HG03432 (cell line): ENCODE measurements around the gene KCNN4.

Experiments
- ATAC-seq: cut with Tn5 transposase; IDR thresholded peaks from one replicate; pipeline ENCODE4 v1.9.1; 2021; ENCODE audit warnings: mild to moderate bottlenecking, moderate library complexity; ENCODE audit not compliant: unreplicated experiment

KCNN4 gene

GRCh38 chr19:43799502-43800142, 18.8 kb upstream of the KCNN4 start:
- ATAC-seq = no peak

- ATAC-seq = no peak
Observed at GRCh38 chr19:43798546-43799409, 18.0 kb upstream of the KCNN4 start.

- ATAC-seq = no peak
Observed at GRCh38 chr19:43798026-43798545, 17.3 kb upstream of the KCNN4 start.

GRCh38 chr19:43797556-43797955, 16.8 kb upstream of the KCNN4 start:
- ATAC-seq = no peak

DNA sequence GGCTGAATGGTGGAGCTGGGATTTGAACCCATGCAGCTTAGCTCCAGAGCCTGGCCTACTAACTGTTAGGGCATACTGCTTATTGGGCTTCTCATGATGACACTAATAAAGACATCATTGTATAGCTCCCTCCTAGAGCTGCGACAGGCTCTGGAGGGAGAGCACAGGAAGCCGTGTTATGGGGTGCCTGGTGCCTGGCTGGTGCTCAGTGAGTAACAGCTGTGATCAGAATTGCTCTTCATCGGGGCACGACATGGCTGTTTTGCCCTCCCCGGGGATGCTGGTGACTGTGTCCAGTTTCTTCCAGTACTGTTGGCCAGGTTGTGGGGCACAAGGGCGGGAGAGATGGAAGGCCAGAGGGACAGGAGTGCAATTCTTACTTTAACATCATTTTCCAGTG, 16.3 kb upstream of the KCNN4 start:
- ATAC-seq = no peak

DNA sequence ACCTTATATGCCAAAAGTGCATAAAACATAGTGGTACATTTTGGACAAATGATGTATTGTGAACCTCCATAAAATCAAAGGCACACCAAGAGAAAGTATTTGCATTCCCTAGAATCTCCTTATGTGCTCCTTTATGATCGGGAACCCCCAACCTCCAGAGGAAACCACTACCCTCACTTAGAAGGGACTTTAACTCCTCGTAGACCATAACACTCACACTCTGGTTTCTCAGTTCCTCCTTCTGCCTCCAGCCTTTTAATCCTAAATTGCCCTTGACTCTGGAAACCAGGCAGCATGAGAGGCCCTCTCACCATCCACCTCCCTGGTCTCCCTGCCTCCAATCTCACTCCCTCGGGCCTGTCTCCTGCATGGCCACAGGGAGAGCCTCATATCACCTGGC, 9.8 kb upstream of the KCNN4 start:
- ATAC-seq = no peak

DNA sequence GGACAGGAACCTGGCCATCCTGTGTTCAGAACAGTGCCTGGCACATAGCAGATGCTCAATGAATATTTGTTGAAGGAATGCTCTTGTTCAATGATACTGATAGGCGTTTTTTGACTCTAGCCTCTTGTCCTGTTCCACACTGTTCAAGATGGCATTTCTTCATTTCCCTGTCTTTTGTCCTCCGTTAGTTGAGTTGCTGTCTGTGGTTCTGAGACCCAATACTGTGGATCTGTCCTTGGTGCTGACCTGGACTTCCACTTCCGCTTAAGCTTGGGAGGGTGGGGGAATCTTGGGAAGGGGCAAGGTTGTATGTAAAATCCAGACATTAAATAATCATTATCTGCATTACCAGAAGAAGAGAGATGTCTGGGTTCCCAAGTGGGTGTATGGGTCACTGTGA, 8.3 kb upstream of the KCNN4 start:
- no peak for ATAC-seq

- no peak for ATAC-seq
Observed at GRCh38 chr19:43786665-43787064, 5.9 kb upstream of the KCNN4 start.

- peak; percentile 38 for ATAC-seq
Observed at GRCh38 chr19:43784981-43785808, 4.4 kb upstream of the KCNN4 start.

DNA sequence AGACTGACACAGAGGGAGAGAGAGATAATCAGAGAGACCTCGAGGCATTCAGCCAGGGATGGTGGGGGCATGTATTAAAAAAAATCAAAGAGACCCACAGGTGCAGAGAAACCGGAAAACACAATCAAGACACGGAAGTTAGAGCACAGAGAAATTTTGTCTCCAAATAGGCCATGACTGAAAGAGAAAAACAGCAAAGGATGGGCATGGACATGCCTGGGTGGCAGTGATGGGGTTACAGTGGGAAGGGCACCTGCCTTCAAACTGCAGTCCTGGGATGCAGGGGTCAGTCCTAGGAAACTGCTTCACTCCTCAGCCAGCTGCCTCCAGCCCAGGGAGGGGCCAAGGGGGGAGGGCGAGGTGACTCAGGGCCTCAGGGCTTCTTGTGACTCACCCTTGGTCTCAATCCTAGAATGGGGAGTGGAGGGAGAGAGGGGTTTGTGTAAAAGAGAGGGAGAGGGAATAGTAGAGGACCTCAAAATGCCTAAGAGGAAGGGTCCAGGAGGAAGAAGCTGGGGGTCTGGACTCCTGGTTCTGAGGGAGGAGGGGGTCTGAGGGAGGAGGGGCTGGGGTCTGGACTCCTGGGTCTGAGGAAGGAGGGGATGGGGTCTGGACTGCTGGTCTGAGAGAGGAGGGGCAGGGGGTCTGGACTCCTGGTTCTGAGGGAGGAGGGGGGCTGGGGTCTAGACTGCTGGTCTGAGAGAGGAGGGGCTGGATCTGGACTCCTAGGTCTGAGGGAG, 3.6 kb upstream of the KCNN4 start:
- ATAC-seq = no peak

- ATAC-seq = no peak
Observed at GRCh38 chr19:43783636-43784035, 2.9 kb upstream of the KCNN4 start.

DNA sequence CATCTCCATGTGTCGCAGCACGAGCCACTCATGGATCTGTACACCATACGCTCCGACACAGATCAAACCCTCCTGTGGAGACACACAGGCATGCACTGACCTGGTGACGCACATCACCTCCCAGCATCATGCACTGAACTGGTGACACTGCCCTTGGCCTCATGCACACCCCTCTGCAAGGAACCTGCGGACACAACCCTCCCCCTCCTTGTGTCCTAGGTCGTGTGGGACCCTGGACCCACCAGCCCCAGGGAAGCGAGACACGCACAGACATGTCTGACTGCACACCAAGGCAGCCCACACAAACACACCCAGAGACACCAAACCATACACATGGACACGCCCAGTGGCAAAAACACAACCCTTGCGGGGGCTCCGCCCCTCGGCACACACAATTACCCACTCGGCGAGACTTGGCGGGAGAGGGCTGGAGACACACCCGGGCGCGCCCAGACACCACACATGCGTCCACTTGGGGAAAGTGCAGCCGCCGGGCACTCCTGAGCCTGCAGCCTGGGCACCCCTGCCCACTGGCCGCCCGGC, 2.0 kb upstream of the KCNN4 start:
- no peak for ATAC-seq

DNA sequence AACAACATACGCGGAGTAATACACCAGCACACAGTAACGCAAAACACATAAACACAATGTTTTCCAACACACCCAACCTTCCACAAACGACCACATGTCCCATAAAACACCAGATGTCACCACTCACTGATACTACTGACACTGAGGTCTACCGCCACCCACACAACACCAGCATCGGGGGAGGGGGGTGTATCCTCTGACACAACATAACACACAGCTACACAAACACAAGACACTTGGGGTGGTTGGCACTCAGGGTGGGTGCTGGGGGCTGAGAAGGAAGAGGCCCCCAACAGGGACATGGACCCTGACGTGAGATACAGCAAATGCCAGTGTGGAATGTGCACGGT, 1.5 kb upstream of the KCNN4 start:
- ATAC-seq = no peak

GRCh38 chr19:43781630-43782310, 997 bp upstream of the KCNN4 start:
- ATAC-seq = no peak

DNA sequence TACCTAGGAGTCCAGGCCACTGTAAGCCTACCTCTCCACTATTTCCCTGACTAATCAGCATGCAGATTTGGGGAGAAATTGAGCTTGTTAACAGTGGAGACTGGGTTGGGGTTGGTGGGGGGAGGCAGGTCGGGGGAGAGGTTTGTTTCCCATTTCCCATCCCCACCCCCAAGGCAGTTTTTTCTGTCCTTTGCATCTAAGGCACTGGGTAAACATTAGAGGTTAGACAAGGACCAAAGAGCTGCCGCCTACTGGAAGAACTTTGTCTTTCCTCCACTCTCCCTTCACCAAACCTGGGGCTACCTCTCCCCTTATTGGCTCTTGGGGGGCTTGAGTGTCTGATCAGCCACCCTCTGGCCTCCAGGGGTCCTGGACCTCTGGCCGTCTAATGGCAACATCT, 953 bp downstream of the KCNN4 start:
- no peak for ATAC-seq

DNA sequence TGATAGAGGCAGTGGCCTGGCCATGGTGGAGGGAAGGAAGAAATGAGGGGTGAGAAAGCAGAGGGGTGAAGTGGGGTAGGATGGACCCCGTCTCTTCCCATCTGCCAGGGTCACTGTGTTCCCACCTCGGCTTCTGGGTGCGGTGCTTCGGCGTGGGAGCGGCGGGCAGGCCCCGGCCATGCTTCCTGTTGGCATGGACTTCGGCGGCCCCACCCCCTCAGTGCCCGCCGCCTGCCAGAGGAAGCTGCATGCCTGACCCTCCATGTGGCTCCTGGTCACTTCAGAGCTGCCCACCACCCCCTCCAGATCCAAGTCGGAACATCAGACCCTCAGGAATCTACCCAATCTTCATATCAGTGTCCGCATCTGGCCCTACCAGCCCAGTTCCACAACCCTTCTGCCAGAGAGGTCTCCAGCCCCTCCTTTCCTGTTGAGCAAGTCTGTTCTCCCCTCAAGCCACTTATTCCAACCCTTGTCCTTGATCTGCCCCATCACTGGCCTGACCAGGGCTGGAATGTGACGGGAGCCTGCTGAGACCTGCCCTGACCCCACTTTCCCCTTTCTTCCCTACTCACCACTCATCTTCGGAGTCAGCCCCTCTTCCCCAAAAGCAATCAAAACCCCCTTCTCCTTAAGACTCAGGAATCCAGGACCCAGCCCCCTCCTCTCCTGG, 1.5 kb downstream of the KCNN4 start:
- ATAC-seq = no peak

- ATAC-seq = no peak
Observed at GRCh38 chr19:43778651-43779050, 2.1 kb downstream of the KCNN4 start.

GRCh38 chr19:43777163-43777695, 3.5 kb downstream of the KCNN4 start:
- ATAC-seq = no peak

DNA sequence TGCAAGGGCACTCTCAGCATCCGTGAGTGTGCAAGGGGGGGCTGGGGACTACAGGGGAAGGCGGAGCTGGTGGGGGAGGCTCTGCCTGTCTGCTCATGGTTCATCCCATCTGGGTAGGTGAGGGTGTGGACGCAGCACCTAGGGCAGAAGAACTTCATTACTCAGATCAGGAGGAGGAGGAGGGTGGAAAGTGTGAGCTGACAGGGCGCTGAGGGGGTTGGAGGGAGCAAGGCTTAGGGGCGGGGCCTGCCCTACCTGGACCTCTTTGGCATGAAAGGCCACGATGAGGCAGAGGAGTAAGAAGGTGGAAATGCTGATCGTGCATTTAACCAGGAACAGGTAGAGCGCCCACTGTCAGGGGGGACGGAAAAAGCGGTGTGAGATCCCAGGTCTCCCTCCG, 4.5 kb downstream of the KCNN4 start:
- ATAC-seq = no peak
